Uterus (tissue), 2 donors: Measurements from ENCODE around the gene CCNF.

Source experiments
- POLR2A ChIP-seq, 2 donors: fragments of 450-650 bp; IDR thresholded peaks; one replicate each; pipeline ENCODE4 v1.6.1; 2016; ENCODE audit warnings: antibody characterized with exemption in 2 of 2, mild to moderate bottlenecking in 1 of 2, moderate library complexity in 1 of 2
- TF ChIP-seq, protein P1 (sequence below), 4 experiments: fragments of 200-600 bp in 2 of 4; fragments of 450-650 bp in 2 of 4; sonication (generic) in 2 of 4; IDR thresholded peaks; one replicate each; pipeline ENCODE4 v1.5.1; 2016 to 2019; ENCODE audit warnings: antibody characterized with exemption in 4 of 4, mild to moderate bottlenecking in 2 of 4, moderate library complexity in 1 of 4

DNA sequence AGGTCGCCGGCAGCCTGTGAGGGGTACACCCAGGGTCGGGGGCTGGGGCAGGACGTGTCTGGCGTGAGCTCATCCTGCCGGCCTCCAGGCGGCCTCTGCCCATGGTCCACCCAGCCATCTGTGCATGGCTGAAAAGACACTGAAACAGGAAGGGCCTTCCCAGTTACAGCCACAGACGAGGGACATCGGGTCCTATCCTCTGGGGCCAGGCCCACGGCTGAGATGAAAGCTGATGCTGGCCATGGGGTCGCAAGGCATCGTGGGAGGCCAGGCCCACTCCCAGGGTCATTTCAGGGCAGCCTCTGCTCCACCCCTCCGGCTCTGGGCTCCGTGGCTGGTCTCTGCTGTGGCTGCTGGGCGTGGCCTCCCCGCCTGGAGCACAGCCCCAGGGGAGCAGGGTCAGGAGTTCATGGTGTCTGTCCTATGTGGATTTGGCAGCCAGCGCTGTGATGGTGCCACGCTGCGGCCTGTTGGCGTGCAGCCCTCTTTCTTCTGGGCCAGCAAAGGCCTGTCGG is 67.9 kb downstream of the CCNF start:
- TF ChIP-seq, protein P1, sequence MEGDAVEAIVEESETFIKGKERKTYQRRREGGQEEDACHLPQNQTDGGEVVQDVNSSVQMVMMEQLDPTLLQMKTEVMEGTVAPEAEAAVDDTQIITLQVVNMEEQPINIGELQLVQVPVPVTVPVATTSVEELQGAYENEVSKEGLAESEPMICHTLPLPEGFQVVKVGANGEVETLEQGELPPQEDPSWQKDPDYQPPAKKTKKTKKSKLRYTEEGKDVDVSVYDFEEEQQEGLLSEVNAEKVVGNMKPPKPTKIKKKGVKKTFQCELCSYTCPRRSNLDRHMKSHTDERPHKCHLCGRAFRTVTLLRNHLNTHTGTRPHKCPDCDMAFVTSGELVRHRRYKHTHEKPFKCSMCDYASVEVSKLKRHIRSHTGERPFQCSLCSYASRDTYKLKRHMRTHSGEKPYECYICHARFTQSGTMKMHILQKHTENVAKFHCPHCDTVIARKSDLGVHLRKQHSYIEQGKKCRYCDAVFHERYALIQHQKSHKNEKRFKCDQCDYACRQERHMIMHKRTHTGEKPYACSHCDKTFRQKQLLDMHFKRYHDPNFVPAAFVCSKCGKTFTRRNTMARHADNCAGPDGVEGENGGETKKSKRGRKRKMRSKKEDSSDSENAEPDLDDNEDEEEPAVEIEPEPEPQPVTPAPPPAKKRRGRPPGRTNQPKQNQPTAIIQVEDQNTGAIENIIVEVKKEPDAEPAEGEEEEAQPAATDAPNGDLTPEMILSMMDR (IDR thresholded peaks at IDR 0.05), result no peak
- TF ChIP-seq POLR2A (IDR thresholded peaks at IDR 0.05), result no peak
